HepG2 (cell line): ENCODE results near the gene LRIG1. TPM values are rescaled to one million over a fixed set of nuclear protein-coding genes. Genes with fewer than 3 reads are reported as not detected.

Experiments
- polyA plus RNA-seq, 8 experiments: library from polyadenylated mRNA; depleted of rRNA in 3 of 8; stranded (reverse) in 7 of 8; unstranded in 1 of 8; fragments of >200 nt; fragmentation: Illumina TruSeq in 4 of 8; extraction: Trizol in 4 of 8; gene quantifications; 2 replicates each; pipeline versions ENCODE4 v1.2.1 to v1.2.3, GENCODE V29; 2011 to 2016; ENCODE audit warnings: low read depth in 4 of 8, missing spikeins in 1 of 8, mixed read lengths in 1 of 8; ENCODE audit not compliant: insufficient read depth in 1 of 8
- total RNA-seq, 5 experiments: library from RNA; depleted of rRNA; stranded (reverse); fragments of >200 nt; fragmentation: Illumina TruSeq; extraction: Trizol; gene quantifications; 2 replicates each; pipeline ENCODE4 v1.2.3, GENCODE V29; 2016; ENCODE audit warnings: low read depth in 1 of 5
- TF ChIP-seq, protein P1 (sequence below): sonication (generic); formaldehyde crosslinking; IDR thresholded peaks from 2 replicates; pipeline ENCODE4 v1.4.0; 2020; ENCODE audit warnings: mild to moderate bottlenecking, missing genetic modification reagents
- TF ChIP-seq, protein P2 (sequence below): sonication (generic); formaldehyde crosslinking; IDR thresholded peaks from 2 replicates; pipeline ENCODE4 v1.5.1; 2020; ENCODE audit warnings: mild to moderate bottlenecking, missing genetic modification reagents, borderline replicate concordance

The LRIG1 gene
- total and polyA plus RNA-seq, 2 of the 13 experiments (the other 11 are each of a cell fraction or from before 2014, with no cell fraction given), result 17.8 to 24.8 TPM

DNA sequence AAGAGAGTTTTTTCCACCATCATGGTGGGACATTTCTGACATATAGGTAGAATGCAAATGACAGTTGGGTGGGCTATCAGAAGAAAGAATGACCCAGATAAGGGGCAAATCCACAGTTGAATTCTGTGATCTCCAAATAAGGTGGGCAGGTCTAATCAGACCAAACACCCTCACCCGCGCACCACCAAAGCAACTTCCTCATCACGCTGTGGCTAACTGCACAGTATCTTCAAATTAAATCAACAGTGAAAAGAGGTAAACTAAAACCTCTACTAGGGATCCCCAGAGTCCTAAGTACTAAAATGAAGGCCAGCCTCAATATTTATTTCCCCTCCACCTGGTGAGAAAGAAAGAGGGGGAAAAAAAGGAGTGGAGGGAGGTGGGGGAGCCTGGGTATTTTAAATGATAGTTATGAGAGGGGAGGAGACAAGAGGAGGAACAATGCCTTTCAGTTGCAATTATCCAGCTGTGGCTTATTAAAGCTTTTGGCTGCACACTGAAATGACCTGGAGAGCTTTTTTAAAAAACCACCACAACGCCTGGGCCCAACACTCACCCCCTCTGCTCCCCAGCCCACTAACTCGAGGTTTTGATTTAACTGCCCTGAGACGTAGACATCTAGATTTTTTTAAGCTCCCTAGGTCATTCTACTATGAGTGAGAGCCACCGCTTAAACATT, 61.0 kb downstream of the LRIG1 start (continued):
- TF ChIP-seq, protein P1, sequence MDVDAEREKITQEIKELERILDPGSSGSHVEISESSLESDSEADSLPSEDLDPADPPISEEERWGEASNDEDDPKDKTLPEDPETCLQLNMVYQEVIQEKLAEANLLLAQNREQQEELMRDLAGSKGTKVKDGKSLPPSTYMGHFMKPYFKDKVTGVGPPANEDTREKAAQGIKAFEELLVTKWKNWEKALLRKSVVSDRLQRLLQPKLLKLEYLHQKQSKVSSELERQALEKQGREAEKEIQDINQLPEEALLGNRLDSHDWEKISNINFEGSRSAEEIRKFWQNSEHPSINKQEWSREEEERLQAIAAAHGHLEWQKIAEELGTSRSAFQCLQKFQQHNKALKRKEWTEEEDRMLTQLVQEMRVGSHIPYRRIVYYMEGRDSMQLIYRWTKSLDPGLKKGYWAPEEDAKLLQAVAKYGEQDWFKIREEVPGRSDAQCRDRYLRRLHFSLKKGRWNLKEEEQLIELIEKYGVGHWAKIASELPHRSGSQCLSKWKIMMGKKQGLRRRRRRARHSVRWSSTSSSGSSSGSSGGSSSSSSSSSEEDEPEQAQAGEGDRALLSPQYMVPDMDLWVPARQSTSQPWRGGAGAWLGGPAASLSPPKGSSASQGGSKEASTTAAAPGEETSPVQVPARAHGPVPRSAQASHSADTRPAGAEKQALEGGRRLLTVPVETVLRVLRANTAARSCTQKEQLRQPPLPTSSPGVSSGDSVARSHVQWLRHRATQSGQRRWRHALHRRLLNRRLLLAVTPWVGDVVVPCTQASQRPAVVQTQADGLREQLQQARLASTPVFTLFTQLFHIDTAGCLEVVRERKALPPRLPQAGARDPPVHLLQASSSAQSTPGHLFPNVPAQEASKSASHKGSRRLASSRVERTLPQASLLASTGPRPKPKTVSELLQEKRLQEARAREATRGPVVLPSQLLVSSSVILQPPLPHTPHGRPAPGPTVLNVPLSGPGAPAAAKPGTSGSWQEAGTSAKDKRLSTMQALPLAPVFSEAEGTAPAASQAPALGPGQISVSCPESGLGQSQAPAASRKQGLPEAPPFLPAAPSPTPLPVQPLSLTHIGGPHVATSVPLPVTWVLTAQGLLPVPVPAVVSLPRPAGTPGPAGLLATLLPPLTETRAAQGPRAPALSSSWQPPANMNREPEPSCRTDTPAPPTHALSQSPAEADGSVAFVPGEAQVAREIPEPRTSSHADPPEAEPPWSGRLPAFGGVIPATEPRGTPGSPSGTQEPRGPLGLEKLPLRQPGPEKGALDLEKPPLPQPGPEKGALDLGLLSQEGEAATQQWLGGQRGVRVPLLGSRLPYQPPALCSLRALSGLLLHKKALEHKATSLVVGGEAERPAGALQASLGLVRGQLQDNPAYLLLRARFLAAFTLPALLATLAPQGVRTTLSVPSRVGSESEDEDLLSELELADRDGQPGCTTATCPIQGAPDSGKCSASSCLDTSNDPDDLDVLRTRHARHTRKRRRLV, result no peak
- TF ChIP-seq, protein P2, sequence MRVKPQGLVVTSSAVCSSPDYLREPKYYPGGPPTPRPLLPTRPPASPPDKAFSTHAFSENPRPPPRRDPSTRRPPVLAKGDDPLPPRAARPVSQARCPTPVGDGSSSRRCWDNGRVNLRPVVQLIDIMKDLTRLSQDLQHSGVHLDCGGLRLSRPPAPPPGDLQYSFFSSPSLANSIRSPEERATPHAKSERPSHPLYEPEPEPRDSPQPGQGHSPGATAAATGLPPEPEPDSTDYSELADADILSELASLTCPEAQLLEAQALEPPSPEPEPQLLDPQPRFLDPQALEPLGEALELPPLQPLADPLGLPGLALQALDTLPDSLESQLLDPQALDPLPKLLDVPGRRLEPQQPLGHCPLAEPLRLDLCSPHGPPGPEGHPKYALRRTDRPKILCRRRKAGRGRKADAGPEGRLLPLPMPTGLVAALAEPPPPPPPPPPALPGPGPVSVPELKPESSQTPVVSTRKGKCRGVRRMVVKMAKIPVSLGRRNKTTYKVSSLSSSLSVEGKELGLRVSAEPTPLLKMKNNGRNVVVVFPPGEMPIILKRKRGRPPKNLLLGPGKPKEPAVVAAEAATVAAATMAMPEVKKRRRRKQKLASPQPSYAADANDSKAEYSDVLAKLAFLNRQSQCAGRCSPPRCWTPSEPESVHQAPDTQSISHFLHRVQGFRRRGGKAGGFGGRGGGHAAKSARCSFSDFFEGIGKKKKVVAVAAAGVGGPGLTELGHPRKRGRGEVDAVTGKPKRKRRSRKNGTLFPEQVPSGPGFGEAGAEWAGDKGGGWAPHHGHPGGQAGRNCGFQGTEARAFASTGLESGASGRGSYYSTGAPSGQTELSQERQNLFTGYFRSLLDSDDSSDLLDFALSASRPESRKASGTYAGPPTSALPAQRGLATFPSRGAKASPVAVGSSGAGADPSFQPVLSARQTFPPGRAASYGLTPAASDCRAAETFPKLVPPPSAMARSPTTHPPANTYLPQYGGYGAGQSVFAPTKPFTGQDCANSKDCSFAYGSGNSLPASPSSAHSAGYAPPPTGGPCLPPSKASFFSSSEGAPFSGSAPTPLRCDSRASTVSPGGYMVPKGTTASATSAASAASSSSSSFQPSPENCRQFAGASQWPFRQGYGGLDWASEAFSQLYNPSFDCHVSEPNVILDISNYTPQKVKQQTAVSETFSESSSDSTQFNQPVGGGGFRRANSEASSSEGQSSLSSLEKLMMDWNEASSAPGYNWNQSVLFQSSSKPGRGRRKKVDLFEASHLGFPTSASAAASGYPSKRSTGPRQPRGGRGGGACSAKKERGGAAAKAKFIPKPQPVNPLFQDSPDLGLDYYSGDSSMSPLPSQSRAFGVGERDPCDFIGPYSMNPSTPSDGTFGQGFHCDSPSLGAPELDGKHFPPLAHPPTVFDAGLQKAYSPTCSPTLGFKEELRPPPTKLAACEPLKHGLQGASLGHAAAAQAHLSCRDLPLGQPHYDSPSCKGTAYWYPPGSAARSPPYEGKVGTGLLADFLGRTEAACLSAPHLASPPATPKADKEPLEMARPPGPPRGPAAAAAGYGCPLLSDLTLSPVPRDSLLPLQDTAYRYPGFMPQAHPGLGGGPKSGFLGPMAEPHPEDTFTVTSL (CRISPR knock-in tag), result no peak
